Sigmoid colon (tissue), 3 donors: ENCODE data around the gene ABCB10.
"Not testable (repeated sequence)": the region's sequence is repeated elsewhere in the genome, so short reads cannot be mapped to it uniquely, and the experiment has no call there.

Source experiments
- POLR2A ChIP-seq, 2 donors: fragments of 450-650 bp; IDR thresholded peaks; one replicate each; pipeline ENCODE4 v1.6.1; 2016; ENCODE audit warnings: antibody characterized with exemption in 2 of 2, mild to moderate bottlenecking in 2 of 2, moderate library complexity in 2 of 2
- TF ChIP-seq, protein P1 (sequence below), 4 experiments: fragments of 450-650 bp in 3 of 4; fragments of 200-600 bp in 1 of 4; IDR thresholded peaks; one replicate each; pipeline ENCODE4 v1.5.1; 2016 to 2019; ENCODE audit warnings: antibody characterized with exemption in 4 of 4, mild to moderate bottlenecking in 3 of 4, moderate library complexity in 2 of 4

DNA sequence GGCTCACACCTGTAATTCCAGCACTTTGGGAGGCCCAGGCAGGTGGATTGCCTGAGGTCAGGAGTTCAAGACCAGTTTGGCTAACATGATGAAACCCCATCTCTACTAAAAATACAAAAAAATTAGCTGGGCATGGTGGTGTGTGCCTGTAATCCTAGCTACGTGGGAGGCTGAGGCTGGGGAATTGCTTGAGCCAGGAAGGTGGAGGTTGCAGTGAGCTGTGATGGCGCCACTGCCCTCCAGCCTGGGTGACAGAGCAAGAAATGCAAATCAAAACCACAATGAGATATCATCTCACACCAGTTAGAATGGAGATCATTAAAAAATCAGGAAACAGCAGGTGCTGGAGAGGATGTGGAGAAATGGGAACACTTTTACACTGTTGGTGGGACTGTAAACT, 47.3 kb downstream of the ABCB10 start:
- TF ChIP-seq, protein P1, sequence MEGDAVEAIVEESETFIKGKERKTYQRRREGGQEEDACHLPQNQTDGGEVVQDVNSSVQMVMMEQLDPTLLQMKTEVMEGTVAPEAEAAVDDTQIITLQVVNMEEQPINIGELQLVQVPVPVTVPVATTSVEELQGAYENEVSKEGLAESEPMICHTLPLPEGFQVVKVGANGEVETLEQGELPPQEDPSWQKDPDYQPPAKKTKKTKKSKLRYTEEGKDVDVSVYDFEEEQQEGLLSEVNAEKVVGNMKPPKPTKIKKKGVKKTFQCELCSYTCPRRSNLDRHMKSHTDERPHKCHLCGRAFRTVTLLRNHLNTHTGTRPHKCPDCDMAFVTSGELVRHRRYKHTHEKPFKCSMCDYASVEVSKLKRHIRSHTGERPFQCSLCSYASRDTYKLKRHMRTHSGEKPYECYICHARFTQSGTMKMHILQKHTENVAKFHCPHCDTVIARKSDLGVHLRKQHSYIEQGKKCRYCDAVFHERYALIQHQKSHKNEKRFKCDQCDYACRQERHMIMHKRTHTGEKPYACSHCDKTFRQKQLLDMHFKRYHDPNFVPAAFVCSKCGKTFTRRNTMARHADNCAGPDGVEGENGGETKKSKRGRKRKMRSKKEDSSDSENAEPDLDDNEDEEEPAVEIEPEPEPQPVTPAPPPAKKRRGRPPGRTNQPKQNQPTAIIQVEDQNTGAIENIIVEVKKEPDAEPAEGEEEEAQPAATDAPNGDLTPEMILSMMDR (IDR thresholded peaks at IDR 0.05) = not testable (repeated sequence)
- TF ChIP-seq POLR2A (IDR thresholded peaks at IDR 0.05) = not testable (repeated sequence)
